Fibroblast of upper back skin (primary cell): ENCODE results near the gene VPS52.

ENCODE experiments used
- DNase-seq: peaks from one replicate; pipeline ENCODE4 v3.0.0-alpha.2; 2013

The VPS52 gene

GRCh38 chr6:33208091-33208967 lies 63.3 kb downstream of the VPS52 start, which contains the start of gene RING1:
RING1 (plus strand) TSS chr6:33208500; CDS start chr6:33208823, 323 bp downstream.
- peak; percentile 74 for DNase-seq

- DNase-seq: peak; percentile 47
Measured at GRCh38 chr6:33207552-33208090, 64.1 kb downstream of the VPS52 start.

DNA sequence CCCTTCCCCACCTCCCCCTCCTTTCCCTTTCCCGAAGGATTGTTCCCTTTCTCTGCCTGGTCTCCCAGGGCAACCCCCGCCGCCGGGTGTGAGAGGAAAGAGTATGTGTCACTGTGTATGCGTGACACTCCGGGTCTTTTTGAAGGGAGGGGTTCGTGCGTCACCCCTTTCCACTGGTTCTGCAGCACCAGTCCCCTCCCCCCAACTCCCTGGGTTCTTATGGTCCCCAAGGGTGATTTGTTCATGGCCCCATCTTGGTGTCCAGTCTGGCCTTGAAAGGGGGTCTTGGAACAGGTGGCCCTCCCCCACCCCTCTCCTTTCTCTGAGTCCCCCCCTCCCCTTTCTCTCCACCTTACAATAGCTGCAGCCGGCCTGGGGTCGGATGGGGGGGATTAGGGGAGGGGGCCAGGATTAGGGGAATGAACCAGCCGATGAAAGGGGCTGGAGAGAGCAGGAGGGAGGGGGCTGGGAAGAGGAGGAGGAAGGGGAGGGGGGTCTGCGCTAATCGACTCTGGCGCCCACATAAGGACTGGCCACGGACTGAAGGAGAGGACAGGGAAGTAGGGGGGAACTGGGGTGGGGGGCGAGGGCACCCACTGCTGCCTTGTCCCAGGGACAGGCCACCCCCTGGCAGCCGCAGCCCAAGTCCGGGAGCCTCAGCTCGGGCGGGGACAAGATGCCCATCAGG lies 64.7 kb downstream of the VPS52 start:
- peak; percentile 39 for DNase-seq

DNA sequence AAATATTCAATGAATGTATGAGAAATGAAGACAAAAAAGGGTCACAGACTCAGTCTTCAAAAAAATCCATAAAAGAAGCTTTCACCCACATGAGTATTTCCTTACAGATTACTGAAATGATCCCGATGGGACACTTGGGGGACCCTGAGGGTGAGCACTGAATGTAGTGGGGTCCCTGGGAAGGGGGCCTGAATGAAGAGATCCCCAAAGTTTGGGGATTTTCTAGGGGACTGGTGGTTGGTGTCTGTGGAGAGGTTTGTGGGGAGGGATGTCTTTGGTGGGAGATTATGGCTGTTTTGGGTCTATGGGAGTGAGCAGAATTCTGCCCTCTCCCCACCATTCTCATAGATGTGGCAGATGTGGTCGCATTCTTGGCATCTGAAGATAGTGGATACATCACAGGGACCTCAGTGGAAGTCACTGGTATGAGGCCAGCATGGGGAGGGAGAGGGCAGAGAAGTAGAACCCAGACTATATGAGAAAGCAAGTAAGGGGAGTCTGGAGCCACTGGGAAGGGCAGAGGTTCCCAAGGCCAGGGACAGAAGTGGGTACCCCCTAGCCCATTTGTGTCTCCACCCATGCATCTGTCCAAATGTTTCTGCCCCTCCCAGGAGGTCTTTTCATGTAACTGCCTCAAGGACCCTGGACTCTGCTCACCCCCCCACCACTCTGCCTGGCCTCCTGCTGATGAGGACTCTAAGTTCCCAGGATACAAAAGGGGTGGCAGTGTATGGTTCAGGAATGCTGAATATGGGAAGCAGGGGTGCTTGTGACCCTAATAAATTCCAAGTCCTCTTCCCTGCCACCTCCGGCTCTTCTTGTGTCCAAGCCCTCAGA lies 65.4 kb downstream of the VPS52 start:
- DNase-seq: peak; percentile 31

GRCh38 chr6:33205191-33206026 lies 66.3 kb downstream of the VPS52 start:
- peak; percentile 66 for DNase-seq

DNA sequence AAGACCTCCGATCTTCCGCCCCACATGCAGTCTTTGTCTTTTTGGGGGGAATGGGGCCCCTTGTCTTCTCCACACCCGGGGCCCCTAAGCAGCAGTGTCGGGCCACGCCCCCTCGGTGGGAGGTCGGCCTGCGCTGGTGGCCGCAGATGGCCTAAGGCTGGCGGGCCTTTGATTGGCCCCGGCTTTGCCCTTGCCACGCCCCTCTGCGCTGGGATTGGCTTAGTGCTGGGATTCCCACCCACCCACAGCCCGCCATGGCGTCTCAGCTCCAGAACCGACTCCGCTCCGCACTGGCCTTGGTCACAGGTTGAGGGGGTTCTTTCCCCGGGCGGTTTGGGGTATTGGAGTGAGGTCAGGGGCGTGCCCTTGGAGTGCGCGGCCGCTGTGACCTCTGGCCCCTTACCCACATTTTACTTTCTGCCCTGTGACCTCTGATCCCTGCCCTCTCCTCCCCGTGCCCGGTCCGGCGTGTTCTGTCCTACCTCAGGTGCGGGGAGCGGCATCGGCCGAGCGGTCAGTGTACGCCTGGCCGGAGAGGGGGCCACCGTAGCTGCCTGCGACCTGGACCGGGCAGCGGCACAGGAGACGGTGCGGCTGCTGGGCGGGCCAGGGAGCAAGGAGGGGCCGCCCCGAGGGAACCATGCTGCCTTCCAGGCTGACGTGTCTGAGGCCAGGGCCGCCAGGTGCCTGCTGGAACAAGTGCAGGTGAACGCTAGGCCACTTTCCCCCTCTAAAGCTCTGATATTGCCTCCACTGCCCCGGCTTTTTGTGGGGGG lies 67.1 kb downstream of the VPS52 start, which contains the start of gene HSD17B8:
HSD17B8 (plus strand) TSS at position 241 of the 776 bp plus-strand sequence; CDS start at position 255, 14 bp downstream.
- peak; percentile 91 for DNase-seq

GRCh38 chr6:33204165-33204414 lies 67.6 kb downstream of the VPS52 start:
- DNase-seq: no peak

GRCh38 chr6:33203443-33204164 lies 68.1 kb downstream of the VPS52 start:
- no peak for DNase-seq

- no peak for DNase-seq
Measured at GRCh38 chr6:33202799-33203198, 68.9 kb downstream of the VPS52 start.

GRCh38 chr6:33201935-33202334 lies 69.7 kb downstream of the VPS52 start:
- no peak for DNase-seq

DNA sequence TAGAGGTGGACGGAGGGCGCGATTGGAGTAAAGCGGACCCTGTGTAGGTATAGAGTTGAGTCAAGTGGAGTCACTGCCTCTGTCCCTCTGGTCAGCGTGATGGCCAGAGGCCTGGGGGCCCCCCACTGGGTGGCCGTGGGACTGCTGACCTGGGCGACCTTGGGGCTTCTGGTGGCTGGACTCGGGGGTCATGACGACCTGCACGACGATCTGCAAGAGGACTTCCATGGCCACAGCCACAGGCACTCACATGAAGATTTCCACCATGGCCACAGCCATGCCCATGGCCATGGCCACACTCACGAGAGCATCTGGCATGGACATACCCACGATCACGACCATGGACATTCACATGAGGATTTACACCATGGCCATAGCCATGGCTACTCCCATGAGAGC lies 70.5 kb downstream of the VPS52 start:
- DNase-seq: no peak
